GM18870 (cell line): ENCODE results near the gene SLC5A10.
A peak's percentile ranks its signal among the peaks of the same experiment; 100 is the strongest.
"Not testable (repeated sequence)": the region's sequence is repeated elsewhere in the genome, so short reads cannot be mapped to it uniquely, and the experiment has no call there.

ENCODE experiments used
- ATAC-seq: cut with Tn5 transposase; IDR thresholded peaks from one replicate; pipeline ENCODE4 v1.9.1; 2021; ENCODE audit warnings: moderate library complexity; ENCODE audit not compliant: unreplicated experiment

The SLC5A10 gene

GRCh38 chr17:18951941-18952842, at the start of gene SLC5A10:
SLC5A10 (plus strand) TSS chr17:18952165; CDS start chr17:18952206, 41 bp downstream.
- ATAC-seq, result no peak

DNA sequence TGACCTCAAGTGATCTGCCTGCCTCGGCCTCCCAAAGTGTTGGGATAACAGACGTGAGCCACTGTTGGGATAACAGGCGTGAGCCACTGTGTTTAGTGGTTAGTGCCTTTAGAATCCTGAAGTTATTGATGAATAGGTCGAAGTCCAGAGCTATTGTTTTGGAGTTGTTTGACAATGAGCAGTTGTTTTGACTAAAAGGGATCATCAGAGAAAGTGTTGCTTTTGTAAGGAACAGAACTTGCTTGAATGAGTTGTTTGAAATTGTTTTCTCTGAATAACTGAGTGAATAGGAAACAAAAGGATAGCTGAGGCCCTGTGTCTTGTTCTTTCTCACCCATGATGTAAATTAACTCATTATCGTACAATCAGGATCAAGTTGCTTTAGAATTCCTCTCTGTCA, 47.5 kb upstream of the SLC5A10 start:
- ATAC-seq, result no peak

DNA sequence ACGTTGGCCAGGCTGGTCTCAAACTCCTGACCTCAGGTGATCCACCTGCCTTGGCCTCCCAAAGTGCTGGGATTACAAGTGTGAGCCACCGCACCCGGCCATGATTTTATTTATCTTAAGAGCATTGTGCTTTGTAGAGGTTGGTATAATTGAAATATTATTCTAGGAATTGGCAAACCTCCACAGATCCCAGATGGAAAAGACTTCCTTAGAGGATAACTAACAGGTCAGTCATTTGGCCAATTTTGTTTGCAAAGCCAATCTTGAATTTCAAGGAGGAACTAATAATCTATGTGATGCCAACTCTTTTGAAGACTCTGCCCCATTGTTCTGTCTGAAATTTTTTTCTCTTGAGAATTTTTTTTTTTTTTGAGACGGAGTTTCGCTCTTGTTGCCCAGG, 46.7 kb upstream of the SLC5A10 start:
- no peak for ATAC-seq

GRCh38 chr17:18910326-18910725, 41.6 kb upstream of the SLC5A10 start:
- no peak for ATAC-seq

DNA sequence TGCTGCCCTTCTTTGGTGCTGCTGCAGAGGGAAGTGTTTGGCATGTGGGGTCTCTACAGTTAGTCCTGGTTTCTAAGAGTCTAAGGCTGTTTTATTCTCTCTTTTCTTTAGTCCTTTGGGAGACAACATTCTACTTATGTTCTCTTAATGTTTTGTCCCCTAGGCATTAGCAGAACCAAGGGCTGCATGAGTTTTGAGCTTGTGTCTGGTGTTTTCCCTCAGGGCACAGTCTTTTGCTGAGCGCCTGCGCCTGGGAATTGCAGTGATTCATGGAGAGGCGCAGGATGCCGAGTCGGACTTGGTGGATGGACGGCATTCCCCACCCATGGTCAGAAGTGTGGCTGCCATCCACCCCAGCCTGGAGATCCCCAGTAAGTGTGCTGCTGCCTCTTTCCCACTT, 41.1 kb upstream of the SLC5A10 start:
- no peak for ATAC-seq

DNA sequence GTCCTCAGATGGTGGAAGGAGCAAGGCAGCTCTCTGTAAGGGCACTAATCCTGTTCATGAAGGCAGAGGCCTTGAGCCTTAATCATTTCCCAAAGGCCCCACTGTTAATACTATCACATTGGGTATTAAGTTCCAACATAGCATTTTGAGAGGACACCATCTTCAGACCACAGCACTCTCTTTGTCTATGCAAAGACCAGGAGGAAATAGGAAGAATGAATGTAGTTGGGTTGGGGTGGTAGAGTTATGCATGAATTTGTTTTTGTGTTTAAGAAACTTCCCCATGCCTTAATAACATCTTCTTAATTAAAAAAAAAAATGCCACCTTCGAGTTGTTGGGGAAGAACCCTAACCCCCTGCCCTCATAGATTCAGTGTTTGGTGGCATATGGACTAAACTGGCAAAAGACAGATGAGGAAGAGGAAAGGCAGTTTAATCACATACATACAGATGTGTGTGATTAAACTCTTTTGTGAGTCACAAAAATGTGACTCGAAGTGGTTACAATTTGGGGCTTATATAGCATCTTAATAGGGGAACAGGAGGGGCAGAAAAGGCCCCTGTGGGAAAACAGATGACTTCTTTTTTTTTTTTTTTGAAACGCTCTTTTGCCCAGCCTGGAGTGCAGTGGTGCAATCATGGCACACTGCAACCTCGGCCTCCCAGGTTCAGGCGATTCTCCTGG, 35.0 kb upstream of the SLC5A10 start:
- ATAC-seq, result no peak

DNA sequence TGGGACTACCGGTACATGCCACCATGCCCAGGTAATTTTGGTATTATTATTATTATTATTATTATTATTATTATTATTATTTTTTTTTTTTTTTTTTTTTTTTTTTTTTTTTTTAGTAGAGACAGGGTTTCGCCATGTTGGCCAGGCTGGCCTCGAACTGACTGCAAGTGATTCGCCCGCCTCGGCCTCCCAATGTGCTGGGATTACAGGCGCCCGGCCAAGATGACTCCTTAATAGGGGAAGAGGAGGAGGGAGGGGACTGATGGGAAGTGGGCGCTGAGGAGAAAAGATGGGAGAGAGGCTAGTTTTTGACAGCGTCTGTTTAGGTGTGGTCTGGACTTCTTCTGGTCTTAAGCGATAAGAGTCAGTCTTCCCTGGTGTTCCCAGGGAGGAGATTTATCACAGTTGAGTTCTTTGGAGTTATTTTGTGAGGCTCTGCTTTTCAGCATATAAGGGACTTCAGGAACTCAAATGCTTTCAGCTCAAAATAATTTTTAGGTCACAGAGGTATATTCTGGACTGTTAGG, 34.4 kb upstream of the SLC5A10 start:
- no peak for ATAC-seq

DNA sequence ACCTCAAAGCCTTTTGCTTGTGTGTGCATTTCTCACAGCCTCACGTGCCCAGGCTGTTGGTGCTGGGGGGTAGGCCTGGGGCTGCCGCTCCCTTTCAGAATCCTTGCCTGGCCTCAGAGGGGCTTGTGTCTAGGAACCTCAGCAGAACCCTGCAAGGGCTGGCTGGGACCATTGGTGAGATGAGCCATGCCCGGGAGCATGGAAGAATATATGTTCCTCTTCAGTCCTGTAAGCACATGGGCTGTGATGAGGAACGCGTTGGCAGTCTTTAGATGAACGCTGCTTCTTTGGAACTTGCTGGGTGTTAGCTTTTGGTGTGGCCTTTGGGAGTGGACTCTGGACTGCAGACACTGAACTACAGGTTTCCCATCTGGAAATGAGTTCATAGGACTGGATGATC, 32.0 kb upstream of the SLC5A10 start:
- no peak for ATAC-seq

GRCh38 chr17:18920911-18921441, 31.0 kb upstream of the SLC5A10 start:
- no peak for ATAC-seq

GRCh38 chr17:18921485-18921884, 30.5 kb upstream of the SLC5A10 start:
- ATAC-seq, result no peak

- peak; percentile 76 for ATAC-seq
Observed at GRCh38 chr17:18921912-18922451, 30.0 kb upstream of the SLC5A10 start.

DNA sequence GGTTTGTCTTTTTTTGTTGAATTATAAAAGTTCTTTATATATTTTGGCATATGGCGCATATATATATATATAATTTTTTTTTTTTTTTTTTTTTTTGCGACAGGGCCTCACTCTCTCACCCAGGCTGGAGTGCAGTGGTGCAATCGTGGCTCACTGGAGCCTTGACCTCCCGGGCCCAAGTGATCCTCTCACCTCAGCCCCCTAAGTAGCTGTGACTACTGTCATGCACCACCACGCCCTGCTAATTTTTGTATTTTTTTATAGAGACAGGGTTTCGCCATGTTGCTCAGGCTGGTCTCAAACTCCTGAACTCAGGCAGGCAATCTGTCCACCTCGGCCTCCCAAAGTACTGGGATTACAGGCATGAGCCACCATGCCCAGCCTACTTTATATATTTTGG, 29.4 kb upstream of the SLC5A10 start:
- not testable (repeated sequence) for ATAC-seq

DNA sequence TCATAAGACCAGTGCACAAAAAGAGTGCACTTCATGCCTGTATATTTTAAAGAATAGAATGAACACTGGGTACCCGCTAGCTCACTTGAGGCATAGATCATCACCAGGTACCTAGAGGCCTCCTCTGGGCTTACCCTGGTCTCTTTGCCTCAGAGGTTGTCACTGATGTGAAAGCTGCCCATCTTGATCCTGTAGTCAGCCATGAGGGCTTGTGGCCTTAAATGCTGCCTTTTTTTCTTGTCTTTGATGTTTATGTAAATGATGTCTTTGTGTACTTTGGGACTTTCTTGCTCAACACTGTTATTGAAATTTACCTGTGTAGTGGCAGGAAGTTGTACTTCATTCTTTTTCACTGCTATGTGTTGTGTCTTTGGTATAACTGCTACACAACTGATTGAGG, 26.8 kb upstream of the SLC5A10 start:
- ATAC-seq, result no peak

DNA sequence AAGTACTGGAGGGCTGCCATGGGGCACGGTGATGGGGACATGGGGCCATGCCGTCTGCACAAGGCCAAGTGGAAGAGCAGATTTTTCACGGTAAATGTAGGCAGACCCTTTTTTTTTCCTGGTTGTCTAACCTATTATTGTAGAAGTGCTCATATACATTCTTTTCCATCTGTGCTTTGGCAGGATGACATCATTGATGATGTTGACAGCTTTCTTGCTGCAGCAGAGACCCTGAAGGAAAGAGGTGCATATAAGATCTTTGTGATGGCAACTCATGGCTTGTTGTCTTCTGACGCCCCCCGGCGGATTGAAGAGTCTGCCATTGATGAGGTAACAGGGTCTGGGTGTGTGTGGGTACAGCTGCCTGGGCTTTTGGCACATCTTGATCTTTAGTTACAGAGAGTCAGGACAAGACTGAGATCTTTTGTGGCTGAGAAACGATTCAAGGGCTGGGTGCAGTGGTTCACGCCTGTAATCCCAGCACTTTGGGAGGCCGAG, 23.3 kb upstream of the SLC5A10 start:
- ATAC-seq, result no peak

- ATAC-seq, result no peak
Observed at GRCh38 chr17:18932360-18933055, 19.5 kb upstream of the SLC5A10 start.

GRCh38 chr17:18933102-18934058, 18.6 kb upstream of the SLC5A10 start:
- ATAC-seq, result no peak

DNA sequence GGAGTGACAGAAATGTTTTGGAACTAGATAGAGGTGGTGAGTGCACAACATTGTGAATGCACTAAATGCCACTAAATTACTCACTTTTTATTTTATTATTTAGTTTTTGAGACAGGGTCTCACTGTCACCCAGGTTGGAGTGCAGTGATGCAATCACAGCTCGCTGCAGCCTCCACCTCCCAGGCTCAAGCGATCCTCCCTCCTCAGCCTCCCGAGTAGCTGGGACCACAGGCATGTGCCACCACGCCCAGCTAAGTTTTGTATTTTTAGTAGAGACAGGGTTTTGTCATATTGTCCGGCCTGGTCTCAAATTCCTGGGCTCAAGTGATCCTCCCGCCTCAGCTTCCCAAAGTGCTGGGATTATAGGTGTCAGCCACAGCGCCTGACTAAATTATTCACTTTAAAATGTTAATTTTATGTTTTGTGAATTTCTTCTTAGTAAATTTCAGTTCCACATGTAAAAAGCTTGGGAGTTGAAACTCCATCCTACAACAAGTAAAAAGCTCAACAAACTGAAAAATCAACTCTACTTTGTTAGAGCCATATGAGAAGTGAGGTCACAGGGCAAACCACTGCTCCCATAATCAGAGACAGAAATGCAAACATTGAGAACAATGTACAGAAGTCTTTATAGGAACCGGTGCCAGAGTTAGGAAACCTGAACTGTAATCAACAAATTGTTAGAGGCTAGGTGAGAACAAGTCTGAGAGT, 13.8 kb upstream of the SLC5A10 start:
- ATAC-seq, result no peak

- no peak for ATAC-seq
Observed at GRCh38 chr17:18938692-18939023, 13.3 kb upstream of the SLC5A10 start.

DNA sequence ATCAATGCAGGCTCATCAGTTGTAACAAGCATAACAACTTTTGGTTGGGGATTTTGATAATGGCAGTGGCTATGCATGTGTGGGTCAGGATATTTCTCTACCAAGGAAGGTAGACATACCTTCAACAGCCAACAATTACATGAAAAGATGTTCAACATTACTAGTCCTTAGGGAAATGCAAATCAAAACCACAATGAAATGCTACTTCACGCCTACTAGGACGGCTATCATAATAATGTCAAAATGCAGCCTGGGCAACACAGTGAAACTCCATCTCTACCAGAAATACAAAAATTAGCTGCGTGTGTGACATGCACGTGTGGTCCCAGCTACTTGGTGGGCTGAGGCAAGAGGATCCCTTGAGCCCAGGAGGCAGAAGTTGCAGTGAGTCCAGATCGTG, 7.3 kb upstream of the SLC5A10 start:
- no peak for ATAC-seq
